DMS114 treated with DMSO at 0.1 percent for 48 hours (cell line): Measurements from ENCODE around the gene MUC22.
"Not testable (repeated sequence)": the region's sequence is repeated elsewhere in the genome, so short reads cannot be mapped to it uniquely, and the experiment has no call there.

ENCODE experiments used
- DNase-seq: peaks from one replicate; lab custom pipeline; 2025; ENCODE audit not compliant: unreplicated experiment; lab: John Stamatoyannopoulos, UW

MUC22 gene

GRCh38 chr6:31010393-31011060 is at the start of gene MUC22:
TSS of gene MUC22 (plus strand) at chr6:31010474. CDS start at chr6:31010707, 233 bp downstream.
- no peak for DNase-seq

- DNase-seq = no peak
Measured at GRCh38 chr6:30960907-30961673, 49.2 kb upstream of the MUC22 start.

GRCh38 chr6:30962716-30963115 is 47.6 kb upstream of the MUC22 start:
- no peak for DNase-seq

- no peak for DNase-seq
Measured at GRCh38 chr6:30963641-30964040, 46.6 kb upstream of the MUC22 start.

GRCh38 chr6:30964075-30964474 is 46.2 kb upstream of the MUC22 start:
- no peak for DNase-seq

- DNase-seq = no peak
Measured at GRCh38 chr6:30965140-30965601, 45.1 kb upstream of the MUC22 start.

- DNase-seq = no peak
Measured at GRCh38 chr6:30966154-30966553, 44.1 kb upstream of the MUC22 start.

- not testable (repeated sequence) for DNase-seq
Measured at GRCh38 chr6:30969171-30969570, 41.1 kb upstream of the MUC22 start.

- no peak for DNase-seq
Measured at GRCh38 chr6:30970946-30971345, 39.3 kb upstream of the MUC22 start.

- DNase-seq = no peak
Measured at GRCh38 chr6:30972816-30973215, 37.5 kb upstream of the MUC22 start.

- DNase-seq = no peak
Measured at GRCh38 chr6:30974490-30975252, 35.6 kb upstream of the MUC22 start.

GRCh38 chr6:30979141-30979540 is 31.1 kb upstream of the MUC22 start:
- no peak for DNase-seq

GRCh38 chr6:30979690-30980089 is 30.6 kb upstream of the MUC22 start:
- DNase-seq = no peak

GRCh38 chr6:30981942-30982772 is 28.1 kb upstream of the MUC22 start:
- no peak for DNase-seq

GRCh38 chr6:30983439-30983838 is 26.8 kb upstream of the MUC22 start, which contains the start of gene MUC21:
TSS of gene MUC21 (plus strand) at chr6:30983718. CDS start at chr6:30983959, 241 bp downstream.
- DNase-seq = no peak

GRCh38 chr6:30985490-30985889 is 24.8 kb upstream of the MUC22 start:
- DNase-seq = no peak

- no peak for DNase-seq
Measured at GRCh38 chr6:30987304-30987703, 23.0 kb upstream of the MUC22 start.

- DNase-seq = no peak
Measured at GRCh38 chr6:30988209-30988825, 22.0 kb upstream of the MUC22 start.

- DNase-seq = no peak
Measured at GRCh38 chr6:30990422-30991086, 19.7 kb upstream of the MUC22 start.

- DNase-seq = no peak
Measured at GRCh38 chr6:30991891-30992290, 18.4 kb upstream of the MUC22 start.
